ENCODE results near the gene DYRK1A.

Gene DYRK1A

GRCh38 chr21:37452227-37452626, 85.7 kb downstream of the DYRK1A start:
- Mint-ChIP-seq H3K4me1 (ENCODE audit: low read depth) (peaks cover 41% of the 10 kb centered on the region), H3K4me3 (no peak overlapping the region), H3K36me3 (ENCODE audit: low read depth) (peaks cover 15% of the 10 kb centered on the region)

GRCh38 chr21:37453350-37453749, 86.8 kb downstream of the DYRK1A start:
- Mint-ChIP-seq H3K27ac (peak overlapping the region; percentile 4), H3K36me3 (ENCODE audit: low read depth) (peaks cover 15% of the 10 kb centered on the region), H3K27me3 (ENCODE audit: low read depth) (no peaks in the 10 kb centered on the region), H3K9me3 (no peaks in the 10 kb centered on the region), H3K4me3 (no peak overlapping the region), H3K4me1 (ENCODE audit: low read depth) (peaks cover 46% of the 10 kb centered on the region)

More at GRCh38 chr21:37452227-37452626, 85.7 kb downstream of the DYRK1A start:
- Mint-ChIP-seq H3K27me3 (ENCODE audit: low read depth) (no peaks in the 10 kb centered on the region), H3K9me3 (no peaks in the 10 kb centered on the region), H3K27ac (no peak overlapping the region)

GRCh38 chr21:37454869-37455503, 88.4 kb downstream of the DYRK1A start:
- H3K27ac Mint-ChIP-seq: peak overlapping the region; percentile 52
- peaks cover 54% of the 10 kb centered on the region for H3K4me1 Mint-ChIP-seq (ENCODE audit: low read depth)
- H3K27me3 Mint-ChIP-seq (ENCODE audit: low read depth): no peaks in the 10 kb centered on the region
- peaks cover 14% of the 10 kb centered on the region for H3K36me3 Mint-ChIP-seq (ENCODE audit: low read depth)
- no peak overlapping the region for H3K4me3 Mint-ChIP-seq
- no peaks in the 10 kb centered on the region for H3K9me3 Mint-ChIP-seq

DNA sequence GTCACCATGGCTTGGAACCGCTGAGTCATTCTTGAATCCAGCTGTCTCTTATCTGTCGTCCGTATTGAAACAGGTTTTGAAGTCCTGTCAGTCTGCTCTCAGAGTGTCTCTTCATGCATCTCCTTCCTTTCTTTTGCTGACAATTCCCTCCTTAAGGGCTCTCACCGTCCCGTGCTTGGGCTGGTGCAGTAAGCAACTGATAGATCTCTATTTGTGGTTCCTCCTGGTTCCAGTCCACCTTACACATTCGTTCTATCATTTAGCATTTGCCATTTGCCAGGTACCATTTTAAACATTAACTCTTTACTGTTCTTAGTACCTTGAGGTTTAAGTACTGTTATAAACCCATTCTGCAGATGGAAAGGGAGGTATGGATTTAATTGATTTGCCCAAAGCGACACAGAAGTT, 88.9 kb downstream of the DYRK1A start:
- Mint-ChIP-seq H3K9me3 (no peaks in the 10 kb centered on the region), H3K27ac (peak overlapping the region; percentile 58), H3K27me3 (ENCODE audit: low read depth) (no peaks in the 10 kb centered on the region), H3K36me3 (ENCODE audit: low read depth) (peaks cover 14% of the 10 kb centered on the region), H3K4me1 (ENCODE audit: low read depth) (peaks cover 55% of the 10 kb centered on the region), H3K4me3 (no peak overlapping the region)

DNA sequence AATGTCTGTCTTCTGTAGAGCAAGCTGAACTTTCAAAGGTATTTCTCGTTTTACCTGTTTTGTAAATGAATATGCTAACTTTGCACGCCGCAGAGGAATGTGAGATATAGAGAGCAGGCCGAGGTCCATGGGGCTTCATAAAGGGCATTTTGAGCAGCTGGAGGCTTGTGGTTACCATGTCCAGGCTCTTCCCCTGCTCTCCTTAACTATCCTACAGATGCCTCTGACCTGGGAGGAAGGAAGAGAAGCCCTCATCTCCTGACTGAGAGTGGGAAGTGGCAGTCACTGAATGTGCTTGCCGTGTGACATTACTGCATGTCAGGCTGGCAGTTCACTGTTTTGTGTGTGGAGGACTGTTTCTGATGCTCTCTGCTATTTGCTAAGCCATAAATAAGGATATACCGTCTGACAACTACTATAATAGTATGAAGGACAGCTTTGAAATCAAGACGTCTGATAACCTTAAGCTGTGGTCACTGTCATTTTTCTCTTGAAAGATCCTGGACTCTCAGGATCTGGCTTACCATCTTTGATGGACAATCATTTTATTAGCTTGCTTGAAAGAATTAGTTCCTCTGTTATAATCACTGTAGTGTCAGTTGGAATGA, 92.2 kb downstream of the DYRK1A start:
- no peaks in the 10 kb centered on the region for H3K9me3 Mint-ChIP-seq
- H3K4me3 Mint-ChIP-seq: no peak overlapping the region
- H3K27me3 Mint-ChIP-seq (ENCODE audit: low read depth): no peaks in the 10 kb centered on the region
- H3K36me3 Mint-ChIP-seq (ENCODE audit: low read depth): peaks cover 9% of the 10 kb centered on the region
- H3K4me1 Mint-ChIP-seq (ENCODE audit: low read depth): peaks cover 67% of the 10 kb centered on the region
- peak overlapping the region; percentile 74 for H3K27ac Mint-ChIP-seq

DNA sequence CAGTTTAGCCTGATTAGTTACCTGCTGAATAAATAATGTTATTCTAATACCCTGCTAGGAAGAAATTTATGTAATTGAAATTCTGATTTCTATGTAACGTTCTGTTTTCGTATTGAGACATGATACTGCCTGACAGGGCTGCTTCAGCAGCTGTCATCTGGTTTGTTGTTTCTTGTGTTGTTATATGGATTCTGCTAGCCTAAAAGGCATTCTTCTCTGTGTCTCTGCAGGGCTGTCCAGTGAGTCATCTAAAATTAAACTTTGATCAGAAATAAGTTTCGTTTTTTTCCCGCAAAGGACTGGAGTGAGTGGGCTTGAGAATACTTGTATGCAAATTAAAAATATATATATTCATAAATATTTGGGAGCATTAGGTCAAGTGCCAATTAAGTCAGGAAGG, 93.0 kb downstream of the DYRK1A start:
- H3K27ac Mint-ChIP-seq: no peak overlapping the region
- H3K36me3 Mint-ChIP-seq (ENCODE audit: low read depth): peaks cover 8% of the 10 kb centered on the region
- no peaks in the 10 kb centered on the region for H3K27me3 Mint-ChIP-seq (ENCODE audit: low read depth)
- no peak overlapping the region for H3K4me3 Mint-ChIP-seq
- H3K4me1 Mint-ChIP-seq (ENCODE audit: low read depth): peaks cover 62% of the 10 kb centered on the region
- H3K9me3 Mint-ChIP-seq: no peaks in the 10 kb centered on the region

DNA sequence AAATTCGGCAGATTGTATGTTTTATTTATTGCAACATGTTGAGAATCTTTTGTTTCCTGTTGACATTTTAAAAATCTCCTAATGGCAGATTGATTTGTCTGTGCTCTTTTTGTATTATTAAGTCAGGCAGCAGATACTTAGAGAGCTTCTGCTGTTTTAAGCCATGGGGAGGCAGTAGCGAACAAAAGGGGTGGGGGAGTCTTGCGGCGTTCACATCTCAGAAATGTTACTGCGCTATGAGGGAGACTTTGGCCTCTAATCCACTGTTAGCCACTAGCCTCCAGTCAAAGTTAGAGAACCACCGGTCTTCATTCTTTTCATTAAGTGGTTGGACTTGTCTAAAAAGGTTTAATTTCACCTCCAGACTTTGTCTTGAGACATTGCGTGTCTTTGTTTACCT, 93.6 kb downstream of the DYRK1A start:
- Mint-ChIP-seq H3K27me3 (ENCODE audit: low read depth) (no peaks in the 10 kb centered on the region), H3K9me3 (no peaks in the 10 kb centered on the region), H3K27ac (no peak overlapping the region), H3K4me1 (ENCODE audit: low read depth) (peaks cover 60% of the 10 kb centered on the region), H3K36me3 (ENCODE audit: low read depth) (peaks cover 5% of the 10 kb centered on the region), H3K4me3 (no peak overlapping the region)

GRCh38 chr21:37461479-37461878, 94.9 kb downstream of the DYRK1A start:
- H3K4me1 Mint-ChIP-seq (ENCODE audit: low read depth): peaks cover 50% of the 10 kb centered on the region
- H3K36me3 Mint-ChIP-seq (ENCODE audit: low read depth): peaks cover 5% of the 10 kb centered on the region
- H3K9me3 Mint-ChIP-seq: no peaks in the 10 kb centered on the region
- peak overlapping the region; percentile 60 for H3K27ac Mint-ChIP-seq
- peak overlapping the region; percentile 15 for H3K4me3 Mint-ChIP-seq
- no peaks in the 10 kb centered on the region for H3K27me3 Mint-ChIP-seq (ENCODE audit: low read depth)

GRCh38 chr21:37462087-37462861, 95.7 kb downstream of the DYRK1A start:
- no peaks in the 10 kb centered on the region for H3K27me3 Mint-ChIP-seq (ENCODE audit: low read depth)
- H3K27ac Mint-ChIP-seq: peak overlapping the region; percentile 18
- H3K36me3 Mint-ChIP-seq (ENCODE audit: low read depth): peaks cover 5% of the 10 kb centered on the region
- no peak overlapping the region for H3K4me3 Mint-ChIP-seq
- H3K9me3 Mint-ChIP-seq: no peaks in the 10 kb centered on the region
- H3K4me1 Mint-ChIP-seq (ENCODE audit: low read depth): peaks cover 48% of the 10 kb centered on the region

DNA sequence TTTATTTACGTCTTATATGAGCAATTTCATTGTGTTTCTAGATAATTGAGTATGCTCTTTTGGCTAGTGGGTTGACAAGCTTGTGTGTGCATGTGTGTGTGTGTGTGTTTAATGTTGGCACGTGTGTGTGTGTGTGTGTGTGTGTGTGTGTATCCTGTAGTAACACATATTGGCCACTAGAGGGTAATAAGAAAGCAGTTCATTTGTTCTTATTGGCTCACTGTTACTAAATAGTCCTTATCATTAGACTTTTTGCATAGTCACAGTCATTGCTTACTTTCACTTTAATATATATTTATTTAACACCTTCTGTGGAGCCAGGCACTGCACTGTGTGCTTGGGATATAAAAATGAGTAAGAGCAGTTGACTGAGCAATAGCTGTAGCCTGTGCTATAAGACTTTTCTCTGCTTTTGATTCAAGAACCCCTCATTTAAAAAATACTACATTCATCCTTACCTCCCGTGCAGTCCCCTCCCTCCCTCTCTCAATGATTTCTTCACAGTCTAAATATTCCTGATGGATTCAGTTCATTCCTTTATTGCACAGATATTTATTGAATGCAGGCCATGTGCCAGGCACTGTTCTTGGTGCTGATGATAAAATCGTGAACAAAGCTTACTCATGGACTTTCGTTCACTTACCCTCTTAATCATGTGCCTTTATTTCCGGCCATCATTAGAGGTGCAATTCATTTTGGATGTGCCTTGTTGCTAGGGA, 96.7 kb downstream of the DYRK1A start:
- no peak overlapping the region for H3K4me3 Mint-ChIP-seq
- H3K4me1 Mint-ChIP-seq (ENCODE audit: low read depth): peaks cover 40% of the 10 kb centered on the region
- H3K9me3 Mint-ChIP-seq: no peaks in the 10 kb centered on the region
- peak overlapping the region; percentile 21 for H3K27ac Mint-ChIP-seq
- H3K27me3 Mint-ChIP-seq (ENCODE audit: low read depth): no peaks in the 10 kb centered on the region
- peaks cover 7% of the 10 kb centered on the region for H3K36me3 Mint-ChIP-seq (ENCODE audit: low read depth)

DNA sequence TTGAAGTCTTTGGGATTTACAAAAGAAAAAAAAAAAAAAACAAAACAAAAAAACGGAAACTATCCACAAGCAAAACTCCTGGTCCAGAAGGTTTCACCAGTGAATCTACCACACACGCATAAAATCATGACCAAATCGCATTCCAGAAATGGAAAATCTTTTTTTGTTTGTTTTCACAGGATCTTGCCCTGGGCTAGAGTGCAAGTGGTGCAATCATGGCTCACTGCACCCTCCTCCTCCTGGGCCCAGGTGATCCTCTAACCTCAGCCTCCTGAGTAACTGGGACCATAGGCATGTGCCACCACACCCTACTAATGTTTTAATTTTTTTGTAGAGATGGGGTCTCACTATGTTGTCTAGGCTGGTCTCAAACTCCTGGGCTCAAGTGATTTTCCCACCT, 100.5 kb downstream of the DYRK1A start:
- H3K4me3 Mint-ChIP-seq: no peak overlapping the region
- no peaks in the 10 kb centered on the region for H3K9me3 Mint-ChIP-seq
- H3K4me1 Mint-ChIP-seq (ENCODE audit: low read depth): peaks cover 32% of the 10 kb centered on the region
- H3K36me3 Mint-ChIP-seq (ENCODE audit: low read depth): peaks cover 11% of the 10 kb centered on the region
- no peak overlapping the region for H3K27ac Mint-ChIP-seq
- H3K27me3 Mint-ChIP-seq (ENCODE audit: low read depth): no peaks in the 10 kb centered on the region

- no peak overlapping the region for H3K27ac Mint-ChIP-seq
- no peak overlapping the region for H3K4me3 Mint-ChIP-seq
- H3K9me3 Mint-ChIP-seq: no peaks in the 10 kb centered on the region
- H3K27me3 Mint-ChIP-seq (ENCODE audit: low read depth): no peaks in the 10 kb centered on the region
- peaks cover 23% of the 10 kb centered on the region for H3K4me1 Mint-ChIP-seq (ENCODE audit: low read depth)
- peaks cover 15% of the 10 kb centered on the region for H3K36me3 Mint-ChIP-seq (ENCODE audit: low read depth)
Observed at GRCh38 chr21:37468909-37469308, 102.3 kb downstream of the DYRK1A start.

DNA sequence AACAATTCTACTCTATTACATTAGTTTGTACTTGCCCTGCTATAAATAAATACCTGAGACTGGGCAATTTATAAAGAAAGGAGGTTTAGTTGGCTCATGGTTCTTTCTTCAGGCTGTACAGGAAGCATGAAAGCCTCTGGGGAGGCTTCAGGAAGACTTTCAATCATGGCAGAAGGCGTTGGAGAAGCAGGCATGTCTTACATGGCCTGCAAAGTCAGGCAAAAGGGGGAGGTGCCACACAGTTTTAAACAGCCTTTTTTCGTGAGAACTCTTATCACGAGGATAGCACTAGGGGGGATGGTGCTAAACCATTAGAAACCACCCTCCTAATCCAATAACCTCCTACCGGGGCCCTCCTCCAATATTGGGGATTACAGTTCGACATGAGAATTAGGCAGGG, 102.9 kb downstream of the DYRK1A start:
- Mint-ChIP-seq H3K27ac (no peak overlapping the region), H3K9me3 (no peaks in the 10 kb centered on the region), H3K27me3 (ENCODE audit: low read depth) (no peaks in the 10 kb centered on the region), H3K4me1 (ENCODE audit: low read depth) (peaks cover 24% of the 10 kb centered on the region), H3K36me3 (ENCODE audit: low read depth) (peaks cover 15% of the 10 kb centered on the region), H3K4me3 (no peak overlapping the region)

DNA sequence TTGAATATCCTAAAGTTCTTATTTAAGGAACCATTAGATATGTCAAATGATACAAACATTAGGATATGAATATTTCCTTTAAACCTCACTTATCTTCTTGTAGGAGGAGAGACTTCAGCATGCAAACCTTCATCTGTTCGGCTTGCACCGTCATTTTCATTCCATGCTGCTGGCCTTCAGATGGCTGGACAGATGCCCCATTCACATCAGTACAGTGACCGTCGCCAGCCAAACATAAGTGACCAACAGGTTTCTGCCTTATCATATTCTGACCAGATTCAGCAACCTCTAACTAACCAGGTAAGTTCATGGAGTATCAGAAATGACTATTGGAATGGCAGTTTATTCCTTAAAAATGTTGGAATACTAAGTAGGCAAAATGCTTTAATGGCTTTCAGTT, 106.0 kb downstream of the DYRK1A start:
- H3K27ac Mint-ChIP-seq: no peak overlapping the region
- H3K4me1 Mint-ChIP-seq (ENCODE audit: low read depth): peaks cover 37% of the 10 kb centered on the region
- no peaks in the 10 kb centered on the region for H3K9me3 Mint-ChIP-seq
- H3K4me3 Mint-ChIP-seq: no peak overlapping the region
- peaks cover 12% of the 10 kb centered on the region for H3K36me3 Mint-ChIP-seq (ENCODE audit: low read depth)
- H3K27me3 Mint-ChIP-seq (ENCODE audit: low read depth): no peaks in the 10 kb centered on the region
